Measurements from ENCODE around the gene ZNF652.
A peak's percentile ranks its signal among the peaks of the same experiment; 100 is the strongest.
"Not testable (repeated sequence)": the region's sequence is repeated elsewhere in the genome, so short reads cannot be mapped to it uniquely, and the experiment has no call there.

Gene ZNF652

DNA sequence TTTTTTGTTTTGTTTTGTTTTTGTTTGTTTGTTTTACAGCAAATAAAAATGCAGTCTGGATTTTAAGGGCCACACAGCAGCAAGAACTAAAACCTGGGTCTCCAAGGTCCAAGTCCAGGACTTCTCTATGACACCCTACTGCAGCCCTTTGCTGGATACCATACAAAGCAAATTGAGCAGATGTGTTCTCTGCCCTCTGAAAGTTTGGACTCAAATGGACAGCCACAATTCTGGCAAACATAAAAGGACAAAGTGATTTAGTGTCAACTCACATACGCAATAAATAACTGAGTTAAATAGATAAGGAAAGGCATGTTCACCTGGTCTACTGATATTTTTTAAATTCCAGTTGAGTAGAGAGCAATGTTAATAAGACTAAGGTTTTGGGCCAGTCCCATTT, 7.7 kb upstream of the ZNF652 start:
- no peaks in the 10 kb centered on the region for H3K79me2 ChIP-seq (ENCODE audit: insufficient read depth, low read length)
- H2AFZ ChIP-seq (ENCODE audit: low read length) = no peak overlapping the region
- H3F3A ChIP-seq (ENCODE audit: insufficient read depth, low read length) = no peaks in the 10 kb centered on the region
- no peaks in the 10 kb centered on the region for H3K9me2 ChIP-seq (ENCODE audit: low read depth, low read length)
- no peaks in the 10 kb centered on the region for H4K20me1 ChIP-seq (ENCODE audit: insufficient read depth, low read length)
- no peaks in the 10 kb centered on the region for H3K27me3 ChIP-seq (ENCODE audit: insufficient read depth, low read length)
- no peak overlapping the region for H3K9ac ChIP-seq (ENCODE audit: low read length)
- no peaks in the 10 kb centered on the region for H3K36me3 ChIP-seq (ENCODE audit: insufficient read depth, low read length)
- H3K9me3 ChIP-seq (ENCODE audit: low read length) = no peaks in the 10 kb centered on the region
- H3K4me2 ChIP-seq (ENCODE audit: low read length) = no peak overlapping the region
- no peaks in the 10 kb centered on the region for H3K4me1 ChIP-seq (ENCODE audit: insufficient read depth, low read length, severe bottlenecking)
- TF ChIP-seq EZH2 (IDR thresholded peaks at IDR 0.05; ENCODE audit: borderline replicate concordance, low read length) = no peak
- TF ChIP-seq, protein P1, sequence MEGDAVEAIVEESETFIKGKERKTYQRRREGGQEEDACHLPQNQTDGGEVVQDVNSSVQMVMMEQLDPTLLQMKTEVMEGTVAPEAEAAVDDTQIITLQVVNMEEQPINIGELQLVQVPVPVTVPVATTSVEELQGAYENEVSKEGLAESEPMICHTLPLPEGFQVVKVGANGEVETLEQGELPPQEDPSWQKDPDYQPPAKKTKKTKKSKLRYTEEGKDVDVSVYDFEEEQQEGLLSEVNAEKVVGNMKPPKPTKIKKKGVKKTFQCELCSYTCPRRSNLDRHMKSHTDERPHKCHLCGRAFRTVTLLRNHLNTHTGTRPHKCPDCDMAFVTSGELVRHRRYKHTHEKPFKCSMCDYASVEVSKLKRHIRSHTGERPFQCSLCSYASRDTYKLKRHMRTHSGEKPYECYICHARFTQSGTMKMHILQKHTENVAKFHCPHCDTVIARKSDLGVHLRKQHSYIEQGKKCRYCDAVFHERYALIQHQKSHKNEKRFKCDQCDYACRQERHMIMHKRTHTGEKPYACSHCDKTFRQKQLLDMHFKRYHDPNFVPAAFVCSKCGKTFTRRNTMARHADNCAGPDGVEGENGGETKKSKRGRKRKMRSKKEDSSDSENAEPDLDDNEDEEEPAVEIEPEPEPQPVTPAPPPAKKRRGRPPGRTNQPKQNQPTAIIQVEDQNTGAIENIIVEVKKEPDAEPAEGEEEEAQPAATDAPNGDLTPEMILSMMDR (IDR thresholded peaks at IDR 0.05; ENCODE audit: low read length) = no peak
- no peak overlapping the region for H3K4me3 ChIP-seq (ENCODE audit: low read depth, low read length, poor library complexity, severe bottlenecking)
- H3K27ac ChIP-seq (ENCODE audit: low read depth, low read length, poor library complexity, severe bottlenecking) = no peak overlapping the region

DNA sequence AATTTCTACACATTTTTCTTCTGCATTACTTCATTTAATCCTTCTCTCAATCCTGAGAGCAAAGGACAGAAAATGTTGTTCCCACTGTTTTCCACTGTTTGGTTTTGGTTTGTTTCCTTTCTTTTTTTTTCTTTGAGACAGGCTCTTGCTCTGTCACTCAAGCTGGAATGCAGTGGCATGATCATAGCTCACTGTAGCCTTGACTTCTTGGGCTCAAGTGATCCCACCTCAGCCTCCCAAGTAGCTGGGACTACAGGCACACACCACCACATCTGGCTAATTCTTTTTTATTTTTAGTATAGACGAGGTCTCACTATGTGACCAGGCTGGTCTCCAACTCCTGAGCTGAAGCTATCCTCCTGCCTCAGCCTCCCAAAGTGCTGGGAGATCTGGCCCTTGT, 7.0 kb upstream of the ZNF652 start:
- H3K4me3 ChIP-seq (ENCODE audit: low read depth, low read length, poor library complexity, severe bottlenecking) = no peak overlapping the region
- no peaks in the 10 kb centered on the region for H3K9me2 ChIP-seq (ENCODE audit: low read depth, low read length)
- no peaks in the 10 kb centered on the region for H3F3A ChIP-seq (ENCODE audit: insufficient read depth, low read length)
- H3K4me2 ChIP-seq (ENCODE audit: low read length) = no peak overlapping the region
- H3K9me3 ChIP-seq (ENCODE audit: low read length) = no peaks in the 10 kb centered on the region
- H4K20me1 ChIP-seq (ENCODE audit: insufficient read depth, low read length) = no peaks in the 10 kb centered on the region
- no peaks in the 10 kb centered on the region for H3K4me1 ChIP-seq (ENCODE audit: insufficient read depth, low read length, severe bottlenecking)
- no peaks in the 10 kb centered on the region for H3K79me2 ChIP-seq (ENCODE audit: insufficient read depth, low read length)
- no peak overlapping the region for H3K27ac ChIP-seq (ENCODE audit: low read depth, low read length, poor library complexity, severe bottlenecking)
- TF ChIP-seq, protein P1 (IDR thresholded peaks at IDR 0.05; ENCODE audit: low read length) = no peak
- no peak for TF ChIP-seq EZH2 (IDR thresholded peaks at IDR 0.05; ENCODE audit: borderline replicate concordance, low read length)
- no peaks in the 10 kb centered on the region for H3K36me3 ChIP-seq (ENCODE audit: insufficient read depth, low read length)
- H3K27me3 ChIP-seq (ENCODE audit: insufficient read depth, low read length) = no peaks in the 10 kb centered on the region
- H3K9ac ChIP-seq (ENCODE audit: low read length) = no peak overlapping the region
- H2AFZ ChIP-seq (ENCODE audit: low read length) = no peak overlapping the region

DNA sequence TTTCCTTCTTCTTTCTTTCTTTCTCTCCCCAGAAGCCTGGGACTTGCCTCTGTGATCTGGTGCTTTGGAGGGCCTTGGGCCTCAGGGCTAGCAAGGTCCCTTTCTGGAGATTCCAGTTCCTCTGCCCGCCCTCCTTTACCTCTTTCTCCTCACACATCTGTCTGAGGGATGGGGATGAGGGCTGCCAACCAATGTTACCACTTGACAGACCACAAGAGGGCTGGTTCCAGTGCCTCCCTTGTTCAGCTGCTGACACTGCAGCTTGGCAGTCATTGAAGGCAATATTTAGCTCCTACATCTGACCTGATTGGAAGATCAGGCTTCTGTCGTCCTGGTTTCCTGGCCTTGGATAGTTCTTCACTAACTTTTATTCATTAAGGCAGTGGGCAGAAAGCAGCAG, 3.6 kb upstream of the ZNF652 start:
- H3K4me2 ChIP-seq (ENCODE audit: low read length) = no peak overlapping the region
- H3K4me1 ChIP-seq (ENCODE audit: insufficient read depth, low read length, severe bottlenecking) = peaks cover 9% of the 10 kb centered on the region
- no peaks in the 10 kb centered on the region for H3F3A ChIP-seq (ENCODE audit: insufficient read depth, low read length)
- H3K27me3 ChIP-seq (ENCODE audit: insufficient read depth, low read length) = no peaks in the 10 kb centered on the region
- H3K9me2 ChIP-seq (ENCODE audit: low read depth, low read length) = no peaks in the 10 kb centered on the region
- H2AFZ ChIP-seq (ENCODE audit: low read length) = no peak overlapping the region
- H3K9ac ChIP-seq (ENCODE audit: low read length) = no peak overlapping the region
- no peak overlapping the region for H3K4me3 ChIP-seq (ENCODE audit: low read depth, low read length, poor library complexity, severe bottlenecking)
- H3K27ac ChIP-seq (ENCODE audit: low read depth, low read length, poor library complexity, severe bottlenecking) = no peak overlapping the region
- no peaks in the 10 kb centered on the region for H4K20me1 ChIP-seq (ENCODE audit: insufficient read depth, low read length)
- no peak for TF ChIP-seq EZH2 (IDR thresholded peaks at IDR 0.05; ENCODE audit: borderline replicate concordance, low read length)
- TF ChIP-seq, protein P1 (IDR thresholded peaks at IDR 0.05; ENCODE audit: low read length) = peak; percentile 42; the same call in 1 of the 2 replicates
- no peaks in the 10 kb centered on the region for H3K36me3 ChIP-seq (ENCODE audit: insufficient read depth, low read length)
- no peaks in the 10 kb centered on the region for H3K9me3 ChIP-seq (ENCODE audit: low read length)
- H3K79me2 ChIP-seq (ENCODE audit: insufficient read depth, low read length) = peaks cover 5% of the 10 kb centered on the region

DNA sequence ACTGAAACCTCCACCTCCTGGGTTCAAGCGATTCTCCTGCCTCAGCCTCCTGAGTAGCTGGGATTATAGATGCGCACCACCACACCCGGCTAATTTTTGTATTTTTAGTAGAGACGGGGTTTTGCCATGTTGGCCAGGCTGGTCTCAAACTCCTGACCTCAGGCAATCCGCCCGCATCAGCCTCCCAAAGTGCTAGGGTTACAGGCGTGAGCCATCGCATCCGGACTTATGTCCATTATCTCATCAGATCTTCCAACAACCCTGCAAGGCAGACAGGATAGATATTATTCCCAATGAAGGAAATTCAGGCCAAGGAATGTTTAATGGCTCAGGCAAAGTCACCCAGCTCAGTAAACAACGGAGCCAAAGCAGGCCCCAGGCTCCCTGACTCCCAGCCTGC, 3.1 kb upstream of the ZNF652 start:
- not testable (repeated sequence) for H3K9ac ChIP-seq (ENCODE audit: low read length); H4K20me1 ChIP-seq (ENCODE audit: insufficient read depth, low read length); H3F3A ChIP-seq (ENCODE audit: insufficient read depth, low read length); H3K4me3 ChIP-seq (ENCODE audit: low read depth, low read length, poor library complexity, severe bottlenecking); H3K9me3 ChIP-seq (ENCODE audit: low read length); H3K36me3 ChIP-seq (ENCODE audit: insufficient read depth, low read length); H3K9me2 ChIP-seq (ENCODE audit: low read depth, low read length); H3K27ac ChIP-seq (ENCODE audit: low read depth, low read length, poor library complexity, severe bottlenecking); H3K4me2 ChIP-seq (ENCODE audit: low read length); H3K27me3 ChIP-seq (ENCODE audit: insufficient read depth, low read length); H2AFZ ChIP-seq (ENCODE audit: low read length)
- Histone ChIP-seq H3K4me1 (ENCODE audit: insufficient read depth, low read length, severe bottlenecking) (peaks cover 15% of the 10 kb centered on the region), H3K79me2 (ENCODE audit: insufficient read depth, low read length) (peaks cover 11% of the 10 kb centered on the region)

All from OCI-LY1 (cell line).